ENCODE measurements around the gene ABO.

ABO gene

GRCh38 chr9:133260334-133261102, 14.5 kb downstream of the ABO start:
- Histone ChIP-seq H3K9me3 (ENCODE audit: insufficient read depth, low read length) (no peaks in the 10 kb centered on the region), H3K79me2 (ENCODE audit: insufficient read depth, low read length) (no peaks in the 10 kb centered on the region), H3K27me3 (ENCODE audit: low read length) (no peaks in the 10 kb centered on the region), H3K9ac (ENCODE audit: low read length) (no peak overlapping the region), H3K27ac (ENCODE audit: low read depth, low read length) (no peak overlapping the region), H3F3A (ENCODE audit: insufficient read depth) (no peaks in the 10 kb centered on the region), H2AFZ (ENCODE audit: low read depth, low read length, severe bottlenecking) (no peak overlapping the region), H3K9me2 (replicated peaks; ENCODE audit: insufficient read depth, low read length) (no peaks in the 10 kb centered on the region), H3K4me2 (ENCODE audit: low read depth, low read length, poor library complexity, severe bottlenecking) (no peak overlapping the region), H4K20me1 (ENCODE audit: low read depth, low read length) (no peaks in the 10 kb centered on the region), H3K36me3 (ENCODE audit: low read length) (no peaks in the 10 kb centered on the region), H3K4me3 (ENCODE audit: insufficient read depth, low read length, poor library complexity, severe bottlenecking) (no peak overlapping the region)
- no peak for TF ChIP-seq EZH2phosphoT487 (conservative IDR thresholded peaks at IDR 0.05; ENCODE audit: low read length)
- TF ChIP-seq CTCF (IDR thresholded peaks at IDR 0.05; ENCODE audit: insufficient read depth, low read length, poor library complexity, severe bottlenecking): no peak

GRCh38 chr9:133258061-133259015, 16.7 kb downstream of the ABO start:
- Histone ChIP-seq H3F3A (ENCODE audit: insufficient read depth) (no peaks in the 10 kb centered on the region), H3K9me2 (replicated peaks; ENCODE audit: insufficient read depth, low read length) (no peaks in the 10 kb centered on the region), H3K36me3 (ENCODE audit: low read length) (no peaks in the 10 kb centered on the region), H3K27ac (ENCODE audit: low read depth, low read length) (no peak overlapping the region), H3K27me3 (ENCODE audit: low read length) (no peaks in the 10 kb centered on the region), H3K9me3 (ENCODE audit: insufficient read depth, low read length) (no peaks in the 10 kb centered on the region), H3K79me2 (ENCODE audit: insufficient read depth, low read length) (no peaks in the 10 kb centered on the region), H2AFZ (ENCODE audit: low read depth, low read length, severe bottlenecking) (no peak overlapping the region), H3K4me2 (ENCODE audit: low read depth, low read length, poor library complexity, severe bottlenecking) (no peak overlapping the region), H4K20me1 (ENCODE audit: low read depth, low read length) (no peaks in the 10 kb centered on the region), H3K9ac (ENCODE audit: low read length) (no peak overlapping the region), H3K4me3 (ENCODE audit: insufficient read depth, low read length, poor library complexity, severe bottlenecking) (no peak overlapping the region)
- TF ChIP-seq CTCF (IDR thresholded peaks at IDR 0.05; ENCODE audit: insufficient read depth, low read length, poor library complexity, severe bottlenecking) (no peak), EZH2phosphoT487 (conservative IDR thresholded peaks at IDR 0.05; ENCODE audit: low read length) (no peak)

- Histone ChIP-seq H3K27me3 (ENCODE audit: low read length) (no peaks in the 10 kb centered on the region), H3K27ac (ENCODE audit: low read depth, low read length) (no peak overlapping the region), H3F3A (ENCODE audit: insufficient read depth) (no peaks in the 10 kb centered on the region), H3K79me2 (ENCODE audit: insufficient read depth, low read length) (no peaks in the 10 kb centered on the region), H3K9me3 (ENCODE audit: insufficient read depth, low read length) (no peaks in the 10 kb centered on the region), H3K4me3 (ENCODE audit: insufficient read depth, low read length, poor library complexity, severe bottlenecking) (no peak overlapping the region), H3K36me3 (ENCODE audit: low read length) (no peaks in the 10 kb centered on the region), H3K4me2 (ENCODE audit: low read depth, low read length, poor library complexity, severe bottlenecking) (no peak overlapping the region), H4K20me1 (ENCODE audit: low read depth, low read length) (no peaks in the 10 kb centered on the region), H2AFZ (ENCODE audit: low read depth, low read length, severe bottlenecking) (no peak overlapping the region), H3K9me2 (replicated peaks; ENCODE audit: insufficient read depth, low read length) (no peaks in the 10 kb centered on the region), H3K9ac (ENCODE audit: low read length) (no peak overlapping the region)
- TF ChIP-seq CTCF (IDR thresholded peaks at IDR 0.05; ENCODE audit: insufficient read depth, low read length, poor library complexity, severe bottlenecking): no peak
Observed at GRCh38 chr9:133257465-133257956, 17.5 kb downstream of the ABO start.
